DND-41 (cell line): ENCODE data around the gene PARM1.

Source experiments
- EZH2 ChIP-seq: IDR thresholded peaks from 3 replicates; pipeline ENCODE4 v1.6.1; 2012; ENCODE audit warnings: borderline replicate concordance, low read depth, mild to moderate bottlenecking, moderate library complexity, low read length, inconsistent platforms; ENCODE audit not compliant: severe bottlenecking
- TF ChIP-seq, protein P1 (sequence below): IDR thresholded peaks from 2 replicates; pipeline ENCODE4 v1.5.1; 2012; ENCODE audit warnings: borderline replicate concordance, low read length, moderate library complexity, mild to moderate bottlenecking; ENCODE audit not compliant: poor library complexity, severe bottlenecking; ENCODE audit errors: extremely low read depth

DNA sequence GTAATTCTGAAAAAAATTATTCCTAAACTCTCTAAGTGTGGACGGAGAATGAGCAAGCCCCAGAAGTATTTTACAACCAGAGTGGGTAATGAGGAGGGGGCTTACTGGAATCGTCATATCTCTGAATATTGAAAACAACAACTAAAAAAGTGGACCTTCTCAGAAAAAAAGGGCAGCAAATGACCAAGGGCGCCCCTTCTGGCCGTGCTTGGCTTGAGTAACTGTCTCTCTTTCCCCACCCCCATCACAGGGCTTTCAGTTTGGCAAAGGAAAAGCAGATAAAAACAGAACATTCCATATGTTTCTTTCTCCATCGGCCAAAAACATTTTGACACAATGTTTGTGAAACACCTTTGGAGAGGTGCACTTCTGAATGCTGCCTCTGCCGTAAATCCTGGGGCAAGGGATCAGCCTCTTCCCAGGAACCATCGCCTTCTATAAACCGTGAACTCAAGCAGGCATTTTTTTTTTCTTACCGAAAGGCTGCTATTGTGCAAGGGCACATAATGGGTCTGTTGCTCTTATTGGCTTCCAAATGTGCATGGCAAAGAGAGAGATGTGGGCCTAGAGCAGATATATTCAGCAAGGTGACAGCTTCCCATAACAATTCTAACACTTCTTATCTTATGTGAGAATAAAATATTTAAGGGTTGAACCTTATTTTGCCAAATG lies 115.4 kb downstream of the PARM1 start:
- TF ChIP-seq, protein P1, sequence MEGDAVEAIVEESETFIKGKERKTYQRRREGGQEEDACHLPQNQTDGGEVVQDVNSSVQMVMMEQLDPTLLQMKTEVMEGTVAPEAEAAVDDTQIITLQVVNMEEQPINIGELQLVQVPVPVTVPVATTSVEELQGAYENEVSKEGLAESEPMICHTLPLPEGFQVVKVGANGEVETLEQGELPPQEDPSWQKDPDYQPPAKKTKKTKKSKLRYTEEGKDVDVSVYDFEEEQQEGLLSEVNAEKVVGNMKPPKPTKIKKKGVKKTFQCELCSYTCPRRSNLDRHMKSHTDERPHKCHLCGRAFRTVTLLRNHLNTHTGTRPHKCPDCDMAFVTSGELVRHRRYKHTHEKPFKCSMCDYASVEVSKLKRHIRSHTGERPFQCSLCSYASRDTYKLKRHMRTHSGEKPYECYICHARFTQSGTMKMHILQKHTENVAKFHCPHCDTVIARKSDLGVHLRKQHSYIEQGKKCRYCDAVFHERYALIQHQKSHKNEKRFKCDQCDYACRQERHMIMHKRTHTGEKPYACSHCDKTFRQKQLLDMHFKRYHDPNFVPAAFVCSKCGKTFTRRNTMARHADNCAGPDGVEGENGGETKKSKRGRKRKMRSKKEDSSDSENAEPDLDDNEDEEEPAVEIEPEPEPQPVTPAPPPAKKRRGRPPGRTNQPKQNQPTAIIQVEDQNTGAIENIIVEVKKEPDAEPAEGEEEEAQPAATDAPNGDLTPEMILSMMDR: peak; percentile 5
- no peak for TF ChIP-seq EZH2
